Adrenal gland (tissue), 12 donors: ENCODE results near the gene RPL10. TPM values are rescaled to one million over a fixed set of nuclear protein-coding genes. Genes with fewer than 3 reads are reported as not detected.

Experiments
- DNase-seq, 7 donors: peaks; one replicate each; pipeline ENCODE4 v3.0.0-alpha.2; 2019 to 2020
- H3K27ac ChIP-seq, 5 donors: fragments of 200-600 bp; sonication (generic) in 4 of 5; 1 replicate in 3 of 5; 2 replicates in 2 of 5; pipeline versions ENCODE4 v1.5.1 to v1.8.0; 2016 to 2020; ENCODE audit warnings: mild to moderate bottlenecking in 1 of 5
- H3K27me3 ChIP-seq: fragments of 200-600 bp; 2 replicates; pipeline ENCODE4 v1.8.0; 2021
- H3K36me3 ChIP-seq, 2 donors: fragments of 200-600 bp; replicated peaks in 1 of 2; 1 replicate in 1 of 2; 2 replicates in 1 of 2; pipeline versions ENCODE4 v1.5.1 to v1.8.0; 2018 to 2022
- H3K4me1 ChIP-seq, 2 donors: fragments of 200-600 bp; replicated peaks in 1 of 2; 1 replicate in 1 of 2; 2 replicates in 1 of 2; pipeline versions ENCODE4 v1.5.1 to v1.8.0; 2018 to 2021
- H3K4me3 ChIP-seq, 4 donors: fragments of 200-600 bp; sonication (generic) in 3 of 4; one replicate each; pipeline ENCODE4 v1.5.1; 2016 to 2018
- H3K9me3 ChIP-seq, 3 donors: fragments of 200-600 bp; sonication (generic) in 1 of 3; replicated peaks in 1 of 3; 1 replicate in 2 of 3; 2 replicates in 1 of 3; pipeline versions ENCODE4 v1.5.1 to v1.8.0; 2016 to 2021
- POLR2A ChIP-seq, 2 donors: fragments of 450-650 bp; IDR thresholded peaks; one replicate each; pipeline ENCODE4 v1.6.1; 2017; ENCODE audit warnings: antibody characterized with exemption in 2 of 2, mild to moderate bottlenecking in 2 of 2, moderate library complexity in 1 of 2
- WGBS, 4 donors: extraction: QIAGEN DNeasy Blood & Tissue Kit in 2 of 4; methylation state at CpG; one replicate each; pipeline versions ENCODE4 v1.1.5 to v1.1.7; 2013 to 2017; 5-methylcytosine and 5-hydroxymethylcytosine counted together
- intact Hi-C, 2 donors: fragments of 100-400 bp; cut with DNase I; formaldehyde crosslinking; loops; one replicate each; pipeline versions ENCODE4 v1.14.1 to v1.15.0; 2022 to 2023
- polyA plus RNA-seq, 3 donors: library from polyadenylated mRNA; stranded (reverse); fragments of 200-250 nt in 2 of 3; fragments of 350-450 nt in 1 of 3; fragmentation: Illumina TruSeq in 1 of 3; extraction: RNeasy Lipid Tissue Mini Kit (QIAGEN cat#74804) in 1 of 3; gene quantifications; one replicate each; pipeline ENCODE4 v1.2.3, GENCODE V29; 2013 to 2014
- total RNA-seq, 9 donors: library from RNA; depleted of rRNA in 4 of 9; stranded (reverse); fragments of >200 nt in 4 of 9; fragments of 120-200 nt in 1 of 9; fragmentation: NEBNext Ultra II Directional in 1 of 9; extraction: Animal tissue kit (Norgen Biotek cat#: 25700) in 1 of 9; gene quantifications; one replicate each; pipeline versions ENCODE4 v1.1.0 to v1.2.4, GENCODE V29; 2013 to 2023
- TF ChIP-seq, protein P1 (sequence below), 6 experiments: fragments of 450-650 bp in 4 of 6; fragments of 200-600 bp in 2 of 6; sonication (generic) in 1 of 6; IDR thresholded peaks; 1 replicate in 5 of 6; 2 replicates in 1 of 6; pipeline versions ENCODE4 v1.5.1 to v1.8.0; 2016 to 2021; ENCODE audit warnings: antibody characterized with exemption in 6 of 6, mild to moderate bottlenecking in 2 of 6, moderate library complexity in 1 of 6
- donor health status: healthy with polysubstance abuse.
- donor health status: Bipolar disorder and iron deficiency.
- donor health status: DM: yes; HTN: yes; CAD: no.
- donor health status: DM: no; HTN: no; CAD: no.
- donor health status: DM: no; HTN: no; CAD: no.
- donor health status: DM: yes; HTN: yes; CAD: no.

Gene RPL10
- total and polyA plus RNA-seq, 12 donors: 626 to 5,287 (median 2,443) TPM

DNA sequence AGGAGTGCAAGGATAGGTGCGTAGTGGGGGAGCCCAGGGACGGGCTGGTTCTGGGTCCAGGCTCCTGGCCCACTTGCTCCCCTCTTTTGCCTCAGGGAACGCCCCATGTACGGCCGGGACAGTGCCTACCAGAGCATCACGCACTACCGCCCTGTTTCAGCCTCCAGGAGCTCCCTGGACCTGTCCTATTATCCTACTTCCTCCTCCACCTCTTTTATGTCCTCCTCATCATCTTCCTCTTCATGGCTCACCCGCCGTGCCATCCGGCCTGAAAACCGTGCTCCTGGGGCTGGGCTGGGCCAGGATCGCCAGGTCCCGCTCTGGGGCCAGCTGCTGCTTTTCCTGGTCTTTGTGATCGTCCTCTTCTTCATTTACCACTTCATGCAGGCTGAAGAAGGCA lies 17.4 kb upstream of the RPL10 start:
- H3K27me3 ChIP-seq: no peaks in the 10 kb centered on the region
- no peak for TF ChIP-seq POLR2A (IDR thresholded peaks at IDR 0.05)
- TF ChIP-seq, protein P1, sequence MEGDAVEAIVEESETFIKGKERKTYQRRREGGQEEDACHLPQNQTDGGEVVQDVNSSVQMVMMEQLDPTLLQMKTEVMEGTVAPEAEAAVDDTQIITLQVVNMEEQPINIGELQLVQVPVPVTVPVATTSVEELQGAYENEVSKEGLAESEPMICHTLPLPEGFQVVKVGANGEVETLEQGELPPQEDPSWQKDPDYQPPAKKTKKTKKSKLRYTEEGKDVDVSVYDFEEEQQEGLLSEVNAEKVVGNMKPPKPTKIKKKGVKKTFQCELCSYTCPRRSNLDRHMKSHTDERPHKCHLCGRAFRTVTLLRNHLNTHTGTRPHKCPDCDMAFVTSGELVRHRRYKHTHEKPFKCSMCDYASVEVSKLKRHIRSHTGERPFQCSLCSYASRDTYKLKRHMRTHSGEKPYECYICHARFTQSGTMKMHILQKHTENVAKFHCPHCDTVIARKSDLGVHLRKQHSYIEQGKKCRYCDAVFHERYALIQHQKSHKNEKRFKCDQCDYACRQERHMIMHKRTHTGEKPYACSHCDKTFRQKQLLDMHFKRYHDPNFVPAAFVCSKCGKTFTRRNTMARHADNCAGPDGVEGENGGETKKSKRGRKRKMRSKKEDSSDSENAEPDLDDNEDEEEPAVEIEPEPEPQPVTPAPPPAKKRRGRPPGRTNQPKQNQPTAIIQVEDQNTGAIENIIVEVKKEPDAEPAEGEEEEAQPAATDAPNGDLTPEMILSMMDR (IDR thresholded peaks at IDR 0.05): no peak
- WGBS, 4 donors: 77 to 85% (median 81%) methylated on average over 12 to 14 of the region's 14 CpGs
- H3K4me3 ChIP-seq: peak overlapping the region in 1 of 4 donors; percentile 60
- peaks cover 4 to 8% of the 10 kb centered on the region in 2 donors for H3K4me1 ChIP-seq
- no peak for DNase-seq
- no peaks in the 10 kb centered on the region for H3K9me3 ChIP-seq
- intact Hi-C loops: no loop called here
- H3K36me3 ChIP-seq: no peaks in the 10 kb centered on the region
- H3K27ac ChIP-seq: peak overlapping the region in 1 of 5 donors; percentile 97

DNA sequence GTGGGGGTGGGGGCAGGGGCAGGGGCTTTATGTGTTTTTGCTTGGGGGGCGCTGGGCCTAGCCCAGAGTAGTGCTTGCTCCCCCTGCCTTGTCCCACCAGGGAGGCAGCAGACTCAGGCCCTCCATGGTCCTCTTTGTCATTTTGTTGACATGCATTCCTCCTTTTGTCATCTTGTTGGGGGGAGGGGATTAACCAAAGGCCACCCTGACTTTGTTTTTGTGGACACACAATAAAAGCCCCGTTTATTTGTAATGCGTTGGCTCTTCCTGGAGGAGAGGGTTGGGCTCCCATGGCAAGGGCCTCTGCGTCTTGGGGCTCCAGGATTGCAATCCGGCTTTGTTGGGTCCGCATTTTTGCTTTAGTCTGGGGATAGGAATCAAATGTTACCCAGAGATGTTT lies 16.9 kb upstream of the RPL10 start:
- peaks cover 4 to 8% of the 10 kb centered on the region in 2 donors for H3K4me1 ChIP-seq
- no peak for DNase-seq
- no peaks in the 10 kb centered on the region for H3K9me3 ChIP-seq
- 56 to 85% (median 62%) methylated on average over 5 to 6 of the region's 6 CpGs for WGBS, 4 donors
- no peaks in the 10 kb centered on the region for H3K36me3 ChIP-seq
- intact Hi-C loops: no loop called here
- H3K27me3 ChIP-seq: no peaks in the 10 kb centered on the region
- TF ChIP-seq POLR2A (IDR thresholded peaks at IDR 0.05): no peak
- TF ChIP-seq, protein P1 (IDR thresholded peaks at IDR 0.05): no peak
- H3K4me3 ChIP-seq: no peak overlapping the region
- no peak overlapping the region for H3K27ac ChIP-seq

DNA sequence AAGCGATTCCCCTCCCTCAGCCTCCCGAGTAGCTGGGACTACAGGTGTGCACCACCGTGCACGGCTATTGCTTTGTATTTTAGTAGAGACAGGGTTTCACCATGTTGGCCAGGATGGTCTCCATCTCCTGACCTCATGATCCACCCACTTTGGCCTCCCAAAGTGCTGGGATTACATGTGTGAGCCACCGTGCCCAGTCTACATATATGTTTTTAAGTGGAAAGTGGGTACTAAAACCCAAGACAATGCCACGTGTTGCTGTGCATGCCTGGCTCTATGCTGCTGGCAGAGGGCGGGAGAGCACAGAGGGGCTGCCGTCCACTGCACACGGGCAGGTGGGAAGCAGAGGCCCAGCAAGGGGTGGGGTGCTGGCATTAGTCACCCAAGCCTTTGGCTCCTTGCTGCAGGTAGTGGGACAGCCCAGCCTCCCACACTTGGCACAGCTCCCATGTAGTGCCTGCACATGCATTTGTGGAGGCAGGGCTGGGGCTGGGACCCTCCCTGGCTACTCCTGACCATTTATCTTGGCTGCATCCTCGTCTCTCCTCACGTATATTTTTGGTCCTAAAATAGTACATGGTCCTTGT lies 15.6 kb upstream of the RPL10 start:
- intact Hi-C loops: no loop called here
- no peak overlapping the region for H3K4me3 ChIP-seq
- TF ChIP-seq POLR2A (IDR thresholded peaks at IDR 0.05): no peak
- TF ChIP-seq, protein P1 (IDR thresholded peaks at IDR 0.05): no peak
- 37 to 74% (median 71%) methylated on average over 2 to 11 of the region's 11 CpGs for WGBS, 4 donors
- DNase-seq: no peak
- H3K9me3 ChIP-seq: no peaks in the 10 kb centered on the region
- no peak overlapping the region for H3K27ac ChIP-seq
- no peaks in the 10 kb centered on the region for H3K36me3 ChIP-seq
- H3K27me3 ChIP-seq: no peaks in the 10 kb centered on the region
- H3K4me1 ChIP-seq: peaks cover 4 to 8% of the 10 kb centered on the region in 2 donors

DNA sequence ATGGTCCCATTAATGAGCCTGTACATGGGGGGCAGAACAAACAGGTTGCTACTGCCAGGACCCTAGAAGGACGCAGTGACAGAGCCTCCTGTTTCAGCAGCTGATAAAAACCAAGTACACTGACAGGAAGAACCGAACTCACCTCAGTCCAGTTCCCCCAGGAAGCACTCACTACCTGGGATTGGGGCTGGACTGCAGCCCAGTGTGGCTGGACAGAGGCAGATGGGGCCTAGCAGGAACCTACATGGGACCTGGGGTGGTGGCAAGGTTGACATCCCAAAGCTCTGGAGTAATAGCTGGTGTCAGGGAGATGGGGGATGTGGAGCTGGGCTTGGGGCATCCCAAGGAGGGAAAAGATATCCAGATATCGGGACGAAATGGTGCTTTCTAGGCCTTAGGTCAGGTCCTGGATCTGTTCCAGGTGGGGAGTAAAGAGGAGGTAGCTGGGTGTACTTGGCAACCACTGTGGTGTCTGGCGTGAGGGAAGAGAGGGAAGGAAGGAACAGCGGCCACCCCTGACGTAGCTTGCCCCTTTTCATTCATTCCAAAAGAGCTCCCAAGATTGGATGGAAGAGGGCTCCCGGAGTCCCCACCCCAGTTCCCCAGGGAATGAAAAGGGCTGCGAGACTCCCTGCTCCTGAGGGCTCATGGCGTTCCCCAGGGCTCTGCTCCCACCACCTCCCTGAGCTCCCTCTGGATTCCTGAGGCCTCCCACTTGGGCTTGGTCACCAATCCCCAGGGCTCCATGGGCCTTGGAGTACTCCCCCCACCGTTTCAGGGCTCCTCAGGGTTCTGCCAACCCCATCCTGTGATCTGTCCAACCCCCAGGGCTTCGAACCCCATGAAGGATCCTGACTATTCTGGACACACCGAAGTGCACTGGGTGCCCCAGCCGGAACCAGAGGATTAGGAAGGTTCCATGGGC lies 14.6 kb upstream of the RPL10 start:
- Histone ChIP-seq H3K4me3 (no peak overlapping the region), H3K27ac (peak overlapping the region in 1 of 5 donors; percentile 41)
- DNase-seq: no peak

More for the DNA sequence above, 14.6 kb upstream of the RPL10 start:
- Histone ChIP-seq H3K4me1 (peaks cover 4 to 8% of the 10 kb centered on the region in 2 donors), H3K9me3 (no peaks in the 10 kb centered on the region), H3K36me3 (no peaks in the 10 kb centered on the region), H3K27me3 (no peaks in the 10 kb centered on the region)
- whole genome bisulfite sequencing, 4 donors: 57 to 67% (median 62%) methylated on average over 8 to 14 of the region's 14 CpGs
- TF ChIP-seq POLR2A (IDR thresholded peaks at IDR 0.05): no peak
- TF ChIP-seq, protein P1 (IDR thresholded peaks at IDR 0.05): no peak
- intact Hi-C loops: no loop called here
